Activated T-cell treated with anti-CD3 and anti-CD28 coated beads, Interleukin-2, amount 50 U/mL, for 4 hours (primary cell): Measurements from ENCODE around the gene CRHR1. TPM values are rescaled to one million over a fixed set of nuclear protein-coding genes. Genes with fewer than 3 reads are reported as not detected.

ENCODE experiments used
- ATAC-seq, 2 donors: fragments of 200-7000 bp; cut with Tn5 transposase; one replicate each; pipeline ENCODE4 v1.10.0; 2021
- DNase-seq: peaks from one replicate; pipeline ENCODE4 v3.0.0-alpha.2; 2020
- H3K27me3 Mint-ChIP-seq: one replicate; pipeline ENCODE4 v1.8.0; 2021; ENCODE audit warnings: low read depth, mixed read lengths
- H3K36me3 Mint-ChIP-seq: one replicate; pipeline ENCODE4 v1.8.0; 2022; ENCODE audit warnings: mixed read lengths; ENCODE audit not compliant: insufficient read depth
- H3K4me1 Mint-ChIP-seq: one replicate; pipeline ENCODE4 v1.8.0; 2021; ENCODE audit warnings: low read depth, mixed read lengths
- H3K4me3 Mint-ChIP-seq: one replicate; pipeline ENCODE4 v1.8.0; 2021; ENCODE audit warnings: mild to moderate bottlenecking, moderate library complexity, mixed read lengths
- H3K9me3 Mint-ChIP-seq: one replicate; pipeline ENCODE4 v1.8.0; 2021; ENCODE audit warnings: mixed read lengths
- total RNA-seq, 3 donors: library from RNA; stranded (reverse); gene quantifications; one replicate each; pipeline ENCODE4 v1.2.1, GENCODE V29; 2021

Gene CRHR1
- total RNA-seq, 3 donors from 2014 or later, result not detected

GRCh38 chr17:45877467-45877866, 93.3 kb downstream of the CRHR1 start:
- ATAC-seq, result no peak
- no peaks in the 10 kb centered on the region for H3K9me3 Mint-ChIP-seq
- H3K27me3 Mint-ChIP-seq, result no peaks in the 10 kb centered on the region

GRCh38 chr17:45883063-45883462, 98.9 kb downstream of the CRHR1 start:
- DNase-seq, result no peak
- ATAC-seq, result no peak
- H3K9me3 Mint-ChIP-seq, result peaks cover 7% of the 10 kb centered on the region
- no peaks in the 10 kb centered on the region for H3K36me3 Mint-ChIP-seq
- H3K4me3 Mint-ChIP-seq, result no peak overlapping the region
- peaks cover 2% of the 10 kb centered on the region for H3K4me1 Mint-ChIP-seq
- no peaks in the 10 kb centered on the region for H3K27me3 Mint-ChIP-seq

More at GRCh38 chr17:45877467-45877866, 93.3 kb downstream of the CRHR1 start:
- Mint-ChIP-seq H3K36me3 (no peaks in the 10 kb centered on the region), H3K4me1 (peaks cover 13% of the 10 kb centered on the region), H3K4me3 (no peak overlapping the region)
- no peak for DNase-seq

Other genes starting within 250 kb of the CRHR1 start
- gene SPPL2C, start 60.6 kb downstream of the CRHR1 start, total RNA-seq, result not detected
- gene MAPT, start 110.2 kb downstream of the CRHR1 start, total RNA-seq, result 1 to 10 TPM; 1.3 to 1.8 (median 1.8) TPM
- not detected for gene STH, start 214.9 kb downstream of the CRHR1 start, total RNA-seq